ENCODE results near the gene TFF2.

- TF ChIP-seq CTCF (conservative IDR thresholded peaks at IDR 0.05; ENCODE audit: low read length) (no peak), EZH2phosphoT487 (IDR thresholded peaks at IDR 0.05; ENCODE audit: borderline replicate concordance) (no peak)
Measured at GRCh38 chr21:42357307-42357706, 6.5 kb upstream of the TFF2 start.

All from Loucy (cell line).